ENCODE data around the gene DERL2. TPM values are rescaled to one million over a fixed set of nuclear protein-coding genes. Genes with fewer than 3 reads are reported as not detected.

The DERL2 gene
- total and polyA plus RNA-seq, 9 of the 15 experiments (the other 6 are each of a cell fraction or from before 2014, with no cell fraction given): 11.5 to 105 (median 30.7) TPM

- TF ChIP-seq CUX1 (CRISPR knock-in tag; IDR thresholded peaks at IDR 0.05) (no peak), ARID3A (IDR thresholded peaks at IDR 0.05; ENCODE audit: borderline replicate concordance, low read depth, low read length) (no peak), NR3C1 (CRISPR knock-in tag; IDR thresholded peaks at IDR 0.05) (no peak)
These were observed 41.8 kb downstream of the DERL2 start (continued) for GRCh38 chr17:5444209-5444608.

GRCh38 chr17:5443728-5444127 lies 42.2 kb downstream of the DERL2 start:
- ChIA-PET CTCF (ENCODE audit: low intra/inter-chr PET ratio) (no interaction called here), POLR2A (interaction anchor here (1.2 kb wide), 1 partner anchor 16 kb away, joined by 3 read pairs; no protein-coding TSS in a partner anchor)
- intact Hi-C loops (cut with micrococcal nuclease): no loop called here
- H3K4me2 ChIP-seq (ENCODE audit: insufficient read depth, low read length): no peak overlapping the region
- no peak overlapping the region for H2AFZ ChIP-seq (ENCODE audit: low read depth, low read length)
- peaks cover 3 to 4% of the 10 kb centered on the region in 2 experiments; a peak in 2 of 5 replicates for H3K4me1 ChIP-seq (replicated peaks in 1 of 2; ENCODE audit: control insufficient read depth in 2 of 2, insufficient read depth in 2 of 2, low read length in 2 of 2)
- WGBS (ENCODE audit: insufficient coverage, low coverage, missing lambda C conversion rate): 93% methylated on average over 5 of the region's 6 CpGs
- H3K79me2 ChIP-seq (ENCODE audit: control insufficient read depth, insufficient read depth, low read length): peaks cover 8% of the 10 kb centered on the region
- H3K36me3 ChIP-seq (ENCODE audit: control insufficient read depth, insufficient read depth, low read length): peaks cover 56% of the 10 kb centered on the region; the same call in 2 of the 3 replicates
- in situ Hi-C loops (cut with MboI): no loop called here
- H3K4me3 ChIP-seq: no peak overlapping the region
- no peaks in the 10 kb centered on the region for H4K20me1 ChIP-seq (replicated peaks; ENCODE audit: control insufficient read depth, insufficient read depth, low read length)
- no peaks in the 10 kb centered on the region for H3K9me1 ChIP-seq (ENCODE audit: control insufficient read depth, insufficient read depth, low read length)
- H3K27me3 ChIP-seq (ENCODE audit: control insufficient read depth in 2 of 2, insufficient read depth in 2 of 2, low read length in 2 of 2): no peaks in the 10 kb centered on the region
- BruUV-seq (replicated peaks): no TSS peak
- H3K9ac ChIP-seq (ENCODE audit: insufficient read depth in 1 of 2, low read depth in 2 of 2, low read length in 2 of 2): no peak overlapping the region
- no peak for TF ChIP-seq RBM22 (IDR thresholded peaks at IDR 0.05; ENCODE audit: low read depth, low read length, poor library complexity, severe bottlenecking)
- TF ChIP-seq CAMTA2 (CRISPR knock-in tag; conservative IDR thresholded peaks at IDR 0.05): no peak
- 0 out of 2 replicates have a peak, but pooled peaks have one; percentile 42 for TF ChIP-seq ADNP (tag; IDR thresholded peaks at IDR 0.05)
- TF ChIP-seq SREBF1 (IDR thresholded peaks at IDR 0.05; ENCODE audit: borderline replicate concordance, low read depth, low read length): no peak
- TF ChIP-seq SMAD1 (IDR thresholded peaks at IDR 0.05; ENCODE audit: low read depth, low read length, partially characterized antibody): no peak
- peak in 1 of 2 experiments; percentile 20; a peak in 1 of 4 replicates for TF ChIP-seq RCOR1 (IDR thresholded peaks at IDR 0.05; ENCODE audit: borderline replicate concordance in 1 of 2, low read depth in 2 of 2, low read length in 2 of 2)
- no peak for TF ChIP-seq ETV5 (CRISPR knock-in tag; IDR thresholded peaks at IDR 0.05; ENCODE audit: low read depth)
- TF ChIP-seq RBM25 (IDR thresholded peaks at IDR 0.05; ENCODE audit: low read depth, low read length, severe bottlenecking): peak; percentile 66
- no peak for TF ChIP-seq NR4A1 (CRISPR knock-in tag; IDR thresholded peaks at IDR 0.05)
- TF ChIP-seq NR4A1 (tag; IDR thresholded peaks at IDR 0.05): no peak
- peak; percentile 57; the same call in 1 of the 2 replicates for TF ChIP-seq BCOR (IDR thresholded peaks at IDR 0.05)
- no peaks in the 10 kb centered on the region for H3K9me3 ChIP-seq (replicated peaks; ENCODE audit: control insufficient read depth, insufficient read depth, low read depth, low read length)
- ATAC-seq (no peak), DNase-seq (ENCODE audit: extremely low read depth in 1 of 4, low spot score in 3 of 4) (no peak), FAIRE-seq (no peak)
- no peak overlapping the region for H3K27ac ChIP-seq (ENCODE audit: extremely low read depth, low read depth, low read length)
